WI38 (cell line): Measurements from ENCODE around the gene HPSE2.

Experiments
- H3K4me3 ChIP-seq: 2 replicates; pipeline ENCODE4 v1.5.1; 2011; ENCODE audit warnings: low read depth, mild to moderate bottlenecking, control low read depth, low read length
- TF ChIP-seq, protein P1 (sequence below): IDR thresholded peaks from 2 replicates; pipeline ENCODE4 v1.5.1; 2012; ENCODE audit warnings: low read depth, mild to moderate bottlenecking, control low read depth, low read length

The HPSE2 gene

GRCh38 chr10:99236627-99237309, 1.1 kb upstream of the HPSE2 start:
- TF ChIP-seq, protein P1, sequence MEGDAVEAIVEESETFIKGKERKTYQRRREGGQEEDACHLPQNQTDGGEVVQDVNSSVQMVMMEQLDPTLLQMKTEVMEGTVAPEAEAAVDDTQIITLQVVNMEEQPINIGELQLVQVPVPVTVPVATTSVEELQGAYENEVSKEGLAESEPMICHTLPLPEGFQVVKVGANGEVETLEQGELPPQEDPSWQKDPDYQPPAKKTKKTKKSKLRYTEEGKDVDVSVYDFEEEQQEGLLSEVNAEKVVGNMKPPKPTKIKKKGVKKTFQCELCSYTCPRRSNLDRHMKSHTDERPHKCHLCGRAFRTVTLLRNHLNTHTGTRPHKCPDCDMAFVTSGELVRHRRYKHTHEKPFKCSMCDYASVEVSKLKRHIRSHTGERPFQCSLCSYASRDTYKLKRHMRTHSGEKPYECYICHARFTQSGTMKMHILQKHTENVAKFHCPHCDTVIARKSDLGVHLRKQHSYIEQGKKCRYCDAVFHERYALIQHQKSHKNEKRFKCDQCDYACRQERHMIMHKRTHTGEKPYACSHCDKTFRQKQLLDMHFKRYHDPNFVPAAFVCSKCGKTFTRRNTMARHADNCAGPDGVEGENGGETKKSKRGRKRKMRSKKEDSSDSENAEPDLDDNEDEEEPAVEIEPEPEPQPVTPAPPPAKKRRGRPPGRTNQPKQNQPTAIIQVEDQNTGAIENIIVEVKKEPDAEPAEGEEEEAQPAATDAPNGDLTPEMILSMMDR, result no peak
- H3K4me3 ChIP-seq, result no peak overlapping the region

- H3K4me3 ChIP-seq, result no peak overlapping the region
Measured at GRCh38 chr10:99234791-99235657, 628 bp downstream of the HPSE2 start.

GRCh38 chr10:99234041-99234790, 1.4 kb downstream of the HPSE2 start:
- TF ChIP-seq, protein P1, result no peak
- H3K4me3 ChIP-seq, result peak overlapping the region; percentile 43

More at GRCh38 chr10:99234791-99235657, 628 bp downstream of the HPSE2 start:
- TF ChIP-seq, protein P1, result no peak

GRCh38 chr10:99233689-99234037, 2.0 kb downstream of the HPSE2 start:
- TF ChIP-seq, protein P1, result no peak
- H3K4me3 ChIP-seq, result peak overlapping the region; percentile 43

DNA sequence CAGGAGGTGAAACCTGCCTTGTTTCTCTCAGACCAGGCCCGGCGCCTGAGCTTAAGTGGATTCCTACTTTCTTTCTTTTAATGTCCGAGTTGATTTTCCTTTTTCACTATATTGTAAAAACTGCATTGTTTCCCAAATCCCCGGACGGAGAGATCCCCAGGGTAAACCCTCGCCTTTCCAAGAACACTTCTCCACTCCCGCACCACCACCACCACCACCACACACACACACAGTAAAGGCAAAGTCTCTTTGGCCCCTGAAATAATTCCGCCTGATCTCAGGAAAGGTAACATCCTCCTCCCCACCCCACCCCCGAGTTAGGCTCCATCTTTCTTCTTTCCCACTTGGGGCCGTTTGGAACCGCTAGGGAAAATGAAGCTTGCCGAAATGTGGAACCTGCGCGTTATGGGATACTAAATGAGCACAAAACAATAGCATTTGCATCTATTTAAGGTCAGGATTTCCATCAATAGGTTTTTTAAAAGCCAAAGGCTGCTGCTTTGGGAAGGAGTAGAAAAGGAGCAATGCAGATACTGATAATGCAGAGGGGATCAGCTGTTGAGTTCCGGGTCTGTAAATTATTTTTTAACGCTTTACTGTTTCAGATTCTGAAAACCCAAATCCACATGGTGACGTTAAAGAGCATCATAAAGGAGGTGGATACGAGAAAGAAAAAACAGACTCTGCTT, 2.5 kb downstream of the HPSE2 start:
- TF ChIP-seq, protein P1, result no peak
- no peak overlapping the region for H3K4me3 ChIP-seq

DNA sequence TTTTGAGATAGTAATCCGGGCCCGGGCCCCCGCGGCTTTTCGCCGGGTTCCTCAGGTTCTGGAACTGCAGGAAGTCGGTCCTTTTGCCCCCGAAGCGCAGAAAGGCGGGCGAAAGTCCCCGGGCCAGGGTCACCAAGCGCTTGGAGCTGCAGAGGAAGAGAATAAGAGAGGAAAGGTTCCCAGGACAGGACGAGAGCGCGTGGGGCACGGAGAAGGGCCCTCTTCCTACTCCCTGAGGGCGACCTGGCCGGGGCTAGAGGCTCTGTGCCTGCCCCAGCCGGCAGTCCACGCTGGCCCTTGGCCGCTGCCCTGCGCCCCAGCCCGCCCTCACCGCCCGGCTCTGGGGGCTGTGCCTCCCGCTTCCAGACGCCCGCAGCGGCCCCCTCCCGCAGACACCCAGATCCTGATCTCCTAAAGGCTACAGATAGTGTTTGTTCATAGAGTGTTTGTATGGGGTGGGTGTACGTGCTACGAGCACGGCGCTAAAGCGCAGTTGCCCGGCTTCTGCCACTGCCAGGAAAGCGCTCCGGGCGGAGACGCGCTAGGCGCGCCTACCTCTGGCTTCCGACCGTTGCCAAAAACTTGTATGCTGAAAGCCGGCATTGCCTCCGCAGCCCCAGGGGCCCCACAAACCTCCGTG, 3.2 kb downstream of the HPSE2 start:
- TF ChIP-seq, protein P1, result no peak
- no peak overlapping the region for H3K4me3 ChIP-seq
